Brain microvascular endothelial cell (primary cell): ENCODE data around the gene MAPKAPK3.
A peak's percentile ranks its signal among the peaks of the same experiment; 100 is the strongest.

ENCODE experiments used
- DNase-seq: peaks from one replicate; pipeline ENCODE4 v3.0.0-alpha.2; 2020
- H3K27ac ChIP-seq: fragments of 250-450 bp; sonication (Bioruptor Pico); 2 replicates; pipeline ENCODE4 v1.5.1; 2020; ENCODE audit warnings: mild to moderate bottlenecking, moderate library complexity
- H3K27me3 ChIP-seq: fragments of 250-450 bp; sonication (Bioruptor Pico); replicated peaks from 2 replicates; pipeline ENCODE4 v1.5.1; 2020; ENCODE audit warnings: mild to moderate bottlenecking
- H3K36me3 ChIP-seq: fragments of 250-450 bp; sonication (Bioruptor Pico); replicated peaks from 2 replicates; pipeline ENCODE4 v1.5.1; 2020; ENCODE audit warnings: mild to moderate bottlenecking
- H3K4me3 ChIP-seq: 2 replicates; pipeline ENCODE4 v1.5.1; 2011; ENCODE audit warnings: low read depth, mild to moderate bottlenecking, control low read depth, low read length, moderate library complexity
- CTCF ChIP-seq: IDR thresholded peaks from 2 replicates; pipeline ENCODE4 v1.5.1; 2011; ENCODE audit warnings: low read depth, mild to moderate bottlenecking, moderate library complexity, low read length, control low read depth, inconsistent platforms; ENCODE audit errors: missing control alignments
- in situ Hi-C: cut with HindIII; loops from 2 replicates; pipeline ENCODE4 v1.10.0; 2017; ENCODE audit warnings: low sequenced_read_pairs, low pct_ligation_motif_present

MAPKAPK3 gene

GRCh38 chr3:50666837-50667236 lies 49.9 kb downstream of the MAPKAPK3 start:
- Histone ChIP-seq H3K36me3 (no peaks in the 10 kb centered on the region), H3K27ac (no peak overlapping the region), H3K4me3 (no peak overlapping the region), H3K27me3 (peaks cover 6% of the 10 kb centered on the region)
- no peak for TF ChIP-seq CTCF
- in situ Hi-C loops, result no loop called here
- no peak for DNase-seq

- in situ Hi-C loops, result no loop called here
- TF ChIP-seq CTCF, result no peak
- DNase-seq, result peak; percentile 83
- peaks cover 41% of the 10 kb centered on the region for H3K27me3 ChIP-seq
- no peaks in the 10 kb centered on the region for H3K36me3 ChIP-seq
- H3K27ac ChIP-seq, result no peak overlapping the region
- no peak overlapping the region for H3K4me3 ChIP-seq
Observed at GRCh38 chr3:50671331-50671730, 54.4 kb downstream of the MAPKAPK3 start.

- in situ Hi-C loops, result no loop called here
- H3K36me3 ChIP-seq, result no peaks in the 10 kb centered on the region
- no peak overlapping the region for H3K4me3 ChIP-seq
- TF ChIP-seq CTCF, result no peak
- H3K27ac ChIP-seq, result no peak overlapping the region
- peaks cover 49% of the 10 kb centered on the region for H3K27me3 ChIP-seq
- no peak for DNase-seq
Observed at GRCh38 chr3:50672656-50673055, 55.7 kb downstream of the MAPKAPK3 start.

GRCh38 chr3:50673931-50674330 lies 57.0 kb downstream of the MAPKAPK3 start:
- H3K27me3 ChIP-seq, result peaks cover 49% of the 10 kb centered on the region
- no peak overlapping the region for H3K4me3 ChIP-seq
- in situ Hi-C loops, result no loop called here
- no peaks in the 10 kb centered on the region for H3K36me3 ChIP-seq
- H3K27ac ChIP-seq, result no peak overlapping the region
- TF ChIP-seq CTCF, result no peak
- no peak for DNase-seq

GRCh38 chr3:50674349-50675178 lies 57.6 kb downstream of the MAPKAPK3 start, which contains the start of gene DOCK3:
TSS of gene DOCK3 (plus strand) at chr3:50674927. CDS start at chr3:50675264, 337 bp downstream.
- TF ChIP-seq CTCF, result no peak
- H3K27ac ChIP-seq, result no peak within 1 kb of the TSS
- no peak for DNase-seq
- H3K36me3 ChIP-seq, result no peaks in the 10 kb centered on the region
- H3K27me3 ChIP-seq, result peaks cover 49% of the 10 kb centered on the region
- peak within 1 kb of the TSS; percentile 17 for H3K4me3 ChIP-seq
- in situ Hi-C loops, result no loop called here
